Posterior vena cava (tissue), 2 donors: ENCODE results near the gene FAM221A. TPM values are rescaled to one million over a fixed set of nuclear protein-coding genes. Genes with fewer than 3 reads are reported as not detected.
"Not testable (repeated sequence)": the region's sequence is repeated elsewhere in the genome, so short reads cannot be mapped to it uniquely, and the experiment has no call there.

ENCODE experiments used
- DNase-seq: peaks from one replicate; pipeline ENCODE4 v3.0.0-alpha.2; 2020; ENCODE audit warnings: low spot score
- intact Hi-C, 2 donors: fragments of 100-400 bp; cut with DNase I; formaldehyde crosslinking; loops; one replicate each; pipeline versions ENCODE4 v1.14.1 to v1.14.2; 2022 to 2023
- total RNA-seq, 2 donors: library from RNA; stranded (reverse); fragmentation: NEBNext Ultra II Directional; extraction: Animal tissue kit (Norgen Biotek cat#: 25700); gene quantifications; one replicate each; pipeline ENCODE4 v1.2.1, GENCODE V29; 2021
- donor health status: DM: yes; HTN: yes; CAD: no.
- donor health status: DM: yes; HTN: yes; CAD: no.

Gene FAM221A
- total RNA-seq, 2 donors from 2014 or later, result 2.0 to 3.7 TPM

GRCh38 chr7:23696916-23697441 is 17.0 kb downstream of the FAM221A start:
- peak; percentile 84 for DNase-seq
- intact Hi-C loops, result no loop called here

- intact Hi-C loops, result no loop called here
- no peak for DNase-seq
These were observed 18.8 kb downstream of the FAM221A start for GRCh38 chr7:23698822-23699221.

GRCh38 chr7:23700046-23700445 is 20.0 kb downstream of the FAM221A start:
- intact Hi-C loops, result loop anchor here in 1 of 2 donors (10.0 kb wide), 1 partner anchor 125 kb away; no protein-coding TSS in a partner anchor
- DNase-seq, result no peak

- DNase-seq, result no peak
- intact Hi-C loops, result loop anchor here in 1 of 2 donors (10.0 kb wide), 1 partner anchor 134 kb away; no protein-coding TSS in a partner anchor
These were observed 29.2 kb downstream of the FAM221A start for GRCh38 chr7:23709081-23709750.

- DNase-seq, result no peak
- intact Hi-C loops, result loop anchor here (5.0 to 10.0 kb wide), 2 partner anchors 135 to 138 kb away; no protein-coding TSS in a partner anchor
These were observed 30.0 kb downstream of the FAM221A start, which contains the start of gene STK31 for GRCh38 chr7:23710000-23710399. STK31 (plus strand) TSS chr7:23710219; CDS start chr7:23710286, 67 bp downstream.

GRCh38 chr7:23712368-23713284 is 32.6 kb downstream of the FAM221A start:
- no peak for DNase-seq
- intact Hi-C loops, result loop anchor here in 1 of 2 donors (5.0 kb wide), 1 partner anchor 140 kb away; no protein-coding TSS in a partner anchor

- intact Hi-C loops, result loop anchor here in 1 of 2 donors (5.0 kb wide), 1 partner anchor 141 kb away; no protein-coding TSS in a partner anchor
- no peak for DNase-seq
These were observed 33.5 kb downstream of the FAM221A start for GRCh38 chr7:23713285-23714149.

GRCh38 chr7:23714150-23714464 is 34.1 kb downstream of the FAM221A start:
- intact Hi-C loops, result loop anchor here in 1 of 2 donors (5.0 kb wide), 1 partner anchor 142 kb away; no protein-coding TSS in a partner anchor

GRCh38 chr7:23714579-23714978 is 34.6 kb downstream of the FAM221A start:
- DNase-seq, result no peak
- intact Hi-C loops, result loop anchor here in 1 of 2 donors (5.0 kb wide), 1 partner anchor 142 kb away; no protein-coding TSS in a partner anchor

More at GRCh38 chr7:23714150-23714464, 34.1 kb downstream of the FAM221A start:
- no peak for DNase-seq

- intact Hi-C loops, result no loop called here
- DNase-seq, result no peak
These were observed 35.1 kb downstream of the FAM221A start for GRCh38 chr7:23715099-23715498.

GRCh38 chr7:23717788-23718187 is 37.8 kb downstream of the FAM221A start:
- intact Hi-C loops, result no loop called here
- DNase-seq, result no peak

- DNase-seq, result no peak
- intact Hi-C loops, result loop anchor here in 1 of 2 donors (5.0 kb wide), 1 partner anchor 139 kb away; no protein-coding TSS in a partner anchor
These were observed 41.5 kb downstream of the FAM221A start for GRCh38 chr7:23721456-23721855.

GRCh38 chr7:23722587-23723216 is 42.7 kb downstream of the FAM221A start:
- not testable (repeated sequence) for DNase-seq
- intact Hi-C loops, result loop anchor here in 1 of 2 donors (5.0 kb wide), 1 partner anchor 140 kb away; no protein-coding TSS in a partner anchor

GRCh38 chr7:23724113-23724512 is 44.1 kb downstream of the FAM221A start:
- intact Hi-C loops, result loop anchor here in 1 of 2 donors (5.0 kb wide), 1 partner anchor 142 kb away; no protein-coding TSS in a partner anchor
- not testable (repeated sequence) for DNase-seq

- no peak for DNase-seq
- intact Hi-C loops, result no loop called here
These were observed 62.1 kb downstream of the FAM221A start for GRCh38 chr7:23742051-23742450.

GRCh38 chr7:23743226-23743625 is 63.2 kb downstream of the FAM221A start:
- DNase-seq, result no peak
- intact Hi-C loops, result no loop called here

GRCh38 chr7:23746629-23747028 is 66.6 kb downstream of the FAM221A start:
- intact Hi-C loops, result no loop called here
- DNase-seq, result no peak

- intact Hi-C loops, result no loop called here
- DNase-seq, result no peak
These were observed 71.9 kb downstream of the FAM221A start for GRCh38 chr7:23751852-23752251.
